Fibroblast of mammary gland (primary cell): ENCODE data around the gene USP1.

Experiments used
- DNase-seq: peaks from one replicate; pipeline ENCODE4 v3.0.0-alpha.2; 2010; ENCODE audit warnings: low read depth
- H3K4me3 ChIP-seq: 2 replicates; pipeline ENCODE4 v1.5.1; 2011; ENCODE audit warnings: low read depth, mild to moderate bottlenecking, low read length, moderate library complexity; ENCODE audit not compliant: control insufficient read depth
- TF ChIP-seq, protein P1 (sequence below): conservative IDR thresholded peaks from 2 replicates; pipeline ENCODE4 v1.5.1; 2011; ENCODE audit warnings: low read depth, low read length, inconsistent platforms; ENCODE audit not compliant: control insufficient read depth, insufficient read depth

The USP1 gene, protein sequence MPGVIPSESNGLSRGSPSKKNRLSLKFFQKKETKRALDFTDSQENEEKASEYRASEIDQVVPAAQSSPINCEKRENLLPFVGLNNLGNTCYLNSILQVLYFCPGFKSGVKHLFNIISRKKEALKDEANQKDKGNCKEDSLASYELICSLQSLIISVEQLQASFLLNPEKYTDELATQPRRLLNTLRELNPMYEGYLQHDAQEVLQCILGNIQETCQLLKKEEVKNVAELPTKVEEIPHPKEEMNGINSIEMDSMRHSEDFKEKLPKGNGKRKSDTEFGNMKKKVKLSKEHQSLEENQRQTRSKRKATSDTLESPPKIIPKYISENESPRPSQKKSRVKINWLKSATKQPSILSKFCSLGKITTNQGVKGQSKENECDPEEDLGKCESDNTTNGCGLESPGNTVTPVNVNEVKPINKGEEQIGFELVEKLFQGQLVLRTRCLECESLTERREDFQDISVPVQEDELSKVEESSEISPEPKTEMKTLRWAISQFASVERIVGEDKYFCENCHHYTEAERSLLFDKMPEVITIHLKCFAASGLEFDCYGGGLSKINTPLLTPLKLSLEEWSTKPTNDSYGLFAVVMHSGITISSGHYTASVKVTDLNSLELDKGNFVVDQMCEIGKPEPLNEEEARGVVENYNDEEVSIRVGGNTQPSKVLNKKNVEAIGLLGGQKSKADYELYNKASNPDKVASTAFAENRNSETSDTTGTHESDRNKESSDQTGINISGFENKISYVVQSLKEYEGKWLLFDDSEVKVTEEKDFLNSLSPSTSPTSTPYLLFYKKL

GRCh38 chr1:62436466-62437272, at the start of gene USP1:
Gene USP1, plus strand, starts transcription at chr1:62437049. Its CDS starts 2,819 bp downstream, at chr1:62439868.
- DNase-seq: peak; percentile 100
- H3K4me3 ChIP-seq: peak within 1 kb of the TSS; percentile 91
- TF ChIP-seq, protein P1, sequence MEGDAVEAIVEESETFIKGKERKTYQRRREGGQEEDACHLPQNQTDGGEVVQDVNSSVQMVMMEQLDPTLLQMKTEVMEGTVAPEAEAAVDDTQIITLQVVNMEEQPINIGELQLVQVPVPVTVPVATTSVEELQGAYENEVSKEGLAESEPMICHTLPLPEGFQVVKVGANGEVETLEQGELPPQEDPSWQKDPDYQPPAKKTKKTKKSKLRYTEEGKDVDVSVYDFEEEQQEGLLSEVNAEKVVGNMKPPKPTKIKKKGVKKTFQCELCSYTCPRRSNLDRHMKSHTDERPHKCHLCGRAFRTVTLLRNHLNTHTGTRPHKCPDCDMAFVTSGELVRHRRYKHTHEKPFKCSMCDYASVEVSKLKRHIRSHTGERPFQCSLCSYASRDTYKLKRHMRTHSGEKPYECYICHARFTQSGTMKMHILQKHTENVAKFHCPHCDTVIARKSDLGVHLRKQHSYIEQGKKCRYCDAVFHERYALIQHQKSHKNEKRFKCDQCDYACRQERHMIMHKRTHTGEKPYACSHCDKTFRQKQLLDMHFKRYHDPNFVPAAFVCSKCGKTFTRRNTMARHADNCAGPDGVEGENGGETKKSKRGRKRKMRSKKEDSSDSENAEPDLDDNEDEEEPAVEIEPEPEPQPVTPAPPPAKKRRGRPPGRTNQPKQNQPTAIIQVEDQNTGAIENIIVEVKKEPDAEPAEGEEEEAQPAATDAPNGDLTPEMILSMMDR: no peak

- DNase-seq: peak; percentile 27
- no peak overlapping the region for H3K4me3 ChIP-seq
- TF ChIP-seq, protein P1: no peak
Observed at GRCh38 chr1:62389531-62389930, 47.3 kb upstream of the USP1 start.

DNA sequence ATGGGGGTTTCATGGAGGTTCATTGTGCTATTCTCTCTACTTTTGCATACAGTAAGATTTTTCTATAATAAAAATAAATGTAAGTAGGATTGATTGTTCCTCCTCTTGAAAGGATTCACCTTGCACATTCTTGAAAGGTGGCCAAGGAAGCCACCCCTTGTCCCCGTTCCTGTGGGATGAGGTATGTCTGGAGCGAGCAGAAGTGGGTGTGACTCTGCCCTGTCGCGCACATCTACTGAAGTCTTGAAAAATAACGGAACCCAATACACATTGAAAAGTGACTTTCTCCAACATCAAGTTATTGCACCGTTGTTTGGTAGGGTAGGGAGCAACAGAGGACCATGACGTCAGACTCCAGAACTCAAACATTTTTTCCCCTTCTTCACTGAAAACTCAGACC, 46.8 kb upstream of the USP1 start:
- TF ChIP-seq, protein P1: no peak
- no peak overlapping the region for H3K4me3 ChIP-seq
- no peak for DNase-seq

DNA sequence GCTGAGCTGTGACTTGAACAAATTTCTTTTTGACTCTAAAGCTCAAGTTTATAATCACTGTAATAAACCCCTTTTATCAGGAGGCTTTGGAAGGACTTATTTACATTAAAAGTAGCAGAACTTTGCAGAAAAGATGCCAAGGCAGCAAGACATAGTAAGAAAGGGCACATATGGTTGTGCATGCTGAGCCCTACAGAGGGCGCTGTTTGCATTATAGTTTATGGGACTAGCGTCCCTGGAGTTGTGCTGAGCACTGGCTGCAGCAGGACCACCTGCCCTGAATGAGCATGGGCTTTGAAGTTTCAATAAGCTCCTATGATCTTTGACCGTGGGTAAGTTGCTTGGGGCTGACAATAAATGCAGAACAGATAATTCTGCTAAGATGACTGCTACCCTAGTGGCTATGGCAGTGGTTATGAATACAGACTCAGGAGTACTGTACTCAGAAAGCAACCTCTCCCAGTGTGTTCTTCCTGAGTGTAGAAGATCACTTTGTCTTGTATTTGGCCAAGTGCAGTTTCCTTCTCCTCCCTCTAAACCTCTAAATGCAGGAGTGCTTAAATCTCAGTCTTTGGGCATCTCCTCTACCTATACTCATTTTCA, 45.4 kb upstream of the USP1 start:
- DNase-seq: peak; percentile 11
- TF ChIP-seq, protein P1: peak; percentile 53
- H3K4me3 ChIP-seq: no peak overlapping the region

DNA sequence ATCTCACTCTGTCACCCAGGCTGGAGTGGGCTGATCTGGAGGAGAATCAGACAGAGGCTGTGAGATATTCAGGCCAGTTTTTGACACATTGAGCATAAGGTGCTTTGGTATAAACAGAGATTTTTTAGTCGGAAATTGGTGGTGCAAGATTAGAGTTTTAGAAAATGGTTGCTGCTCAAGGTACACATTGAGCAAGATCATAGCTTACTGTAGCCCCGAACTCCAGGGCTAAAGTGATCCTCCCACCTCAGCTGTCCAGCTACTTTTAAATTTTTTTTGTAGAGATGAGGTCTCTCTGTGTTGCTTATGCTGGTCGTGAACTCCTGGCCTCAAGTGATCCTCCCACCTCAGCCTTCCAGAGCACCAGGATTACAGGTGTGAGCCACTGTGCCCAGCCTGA, 43.9 kb upstream of the USP1 start:
- DNase-seq: no peak
- no peak overlapping the region for H3K4me3 ChIP-seq
- TF ChIP-seq, protein P1: no peak

DNA sequence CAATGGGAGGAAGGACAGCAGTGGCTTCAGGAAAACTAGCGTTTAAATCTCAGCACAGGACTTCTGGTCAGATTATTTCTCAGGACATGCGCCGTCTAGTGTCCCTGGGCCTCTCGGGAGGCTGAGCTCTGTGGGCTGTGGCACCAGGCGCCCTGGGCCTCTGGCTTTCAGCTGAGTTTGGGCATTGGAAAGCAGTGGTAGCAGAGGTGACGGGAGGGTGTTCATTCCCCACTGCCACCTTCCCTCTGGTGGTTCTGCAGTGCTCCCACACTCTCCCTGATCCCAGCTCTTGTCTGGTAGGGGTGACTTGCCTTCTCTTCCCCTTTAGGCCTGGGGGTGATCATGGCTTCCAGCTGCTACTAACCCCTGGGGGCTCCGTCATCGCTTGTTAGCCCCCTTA, 42.2 kb upstream of the USP1 start:
- DNase-seq: no peak
- TF ChIP-seq, protein P1: no peak
- H3K4me3 ChIP-seq: no peak overlapping the region
